NCI-H1930 (cell line): ENCODE data around the gene DCLK1.

Experiments
- DNase-seq, 2 experiments: peaks; one replicate each; lab custom pipeline; 2025; lab: John Stamatoyannopoulos, UW

DCLK1 gene

GRCh38 chr13:35898041-35898440 is 233.1 kb downstream of the DCLK1 start:
- DNase-seq: no peak

GRCh38 chr13:35894636-35895035 is 236.5 kb downstream of the DCLK1 start:
- no peak for DNase-seq

GRCh38 chr13:35892837-35893814 is 238.1 kb downstream of the DCLK1 start:
- DNase-seq: no peak

- no peak for DNase-seq
These were observed 239.4 kb downstream of the DCLK1 start for GRCh38 chr13:35891507-35892441.

- no peak for DNase-seq
These were observed 241.6 kb downstream of the DCLK1 start for GRCh38 chr13:35889560-35889959.

DNA sequence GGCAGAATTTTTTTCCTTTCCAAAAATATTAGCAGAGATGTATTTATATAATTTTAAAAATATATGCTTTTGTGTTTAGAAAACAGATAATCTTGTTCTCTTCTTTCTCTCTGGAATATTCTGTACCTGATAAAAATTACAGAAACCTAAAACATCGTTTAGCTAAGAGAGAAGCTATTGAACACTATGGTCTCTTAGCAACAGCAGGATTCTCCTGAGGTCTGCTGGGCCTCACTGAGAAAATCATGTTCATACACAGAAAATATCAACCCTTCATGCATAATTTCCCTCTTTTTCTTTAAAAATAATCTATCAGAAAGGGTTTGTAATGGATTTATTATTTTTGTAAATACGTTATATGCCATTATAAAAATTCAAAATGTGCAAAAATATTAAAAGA is 242.2 kb downstream of the DCLK1 start:
- peak in 1 of 2 experiments; percentile 48 for DNase-seq

DNA sequence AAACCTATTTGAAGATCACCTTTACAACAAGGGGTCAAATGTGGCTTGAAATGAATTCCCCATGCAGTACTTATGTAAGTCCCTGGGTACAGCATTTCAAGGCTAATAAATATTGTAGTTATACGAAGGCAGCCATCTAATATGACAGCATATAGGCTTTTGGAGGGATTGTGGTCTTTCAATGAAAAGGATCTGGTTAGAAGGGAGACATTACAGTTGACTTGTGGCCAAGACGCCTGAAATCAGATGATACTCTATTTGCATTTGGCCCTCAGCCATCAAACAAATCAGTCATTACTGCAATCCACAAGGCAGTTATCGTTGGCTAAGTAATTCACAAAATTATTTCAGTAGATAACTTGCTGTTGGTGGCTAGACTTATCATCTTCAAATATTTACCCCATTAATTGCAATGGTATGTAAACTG is 242.7 kb downstream of the DCLK1 start:
- peak; percentile 58 to 84 for DNase-seq

DNA sequence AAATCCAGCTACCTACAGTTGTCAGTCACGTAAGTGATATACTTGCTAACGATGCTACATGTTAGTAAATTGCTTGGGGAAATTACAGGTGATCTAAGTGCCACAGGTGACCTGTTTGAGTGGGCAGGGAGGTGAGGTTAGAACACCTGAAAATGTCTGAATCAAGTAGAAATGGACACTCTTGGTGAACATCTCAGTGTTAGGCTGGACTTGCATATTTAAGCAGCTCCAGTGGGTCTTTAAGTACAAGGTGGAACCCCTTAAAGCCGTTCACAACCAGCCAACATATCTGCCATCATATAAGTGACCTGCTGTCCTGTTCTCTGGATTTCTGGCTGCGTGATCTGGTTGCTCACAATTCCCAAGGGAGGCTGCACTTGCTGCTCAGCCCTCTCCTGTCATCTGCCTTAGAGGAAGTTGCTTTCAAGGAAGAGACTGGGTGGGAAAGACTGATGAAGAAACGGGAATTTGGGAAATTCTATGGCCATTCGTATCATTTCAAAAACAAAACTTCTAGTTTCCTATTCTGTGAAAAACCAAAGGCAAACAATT is 244.0 kb downstream of the DCLK1 start:
- no peak for DNase-seq

DNA sequence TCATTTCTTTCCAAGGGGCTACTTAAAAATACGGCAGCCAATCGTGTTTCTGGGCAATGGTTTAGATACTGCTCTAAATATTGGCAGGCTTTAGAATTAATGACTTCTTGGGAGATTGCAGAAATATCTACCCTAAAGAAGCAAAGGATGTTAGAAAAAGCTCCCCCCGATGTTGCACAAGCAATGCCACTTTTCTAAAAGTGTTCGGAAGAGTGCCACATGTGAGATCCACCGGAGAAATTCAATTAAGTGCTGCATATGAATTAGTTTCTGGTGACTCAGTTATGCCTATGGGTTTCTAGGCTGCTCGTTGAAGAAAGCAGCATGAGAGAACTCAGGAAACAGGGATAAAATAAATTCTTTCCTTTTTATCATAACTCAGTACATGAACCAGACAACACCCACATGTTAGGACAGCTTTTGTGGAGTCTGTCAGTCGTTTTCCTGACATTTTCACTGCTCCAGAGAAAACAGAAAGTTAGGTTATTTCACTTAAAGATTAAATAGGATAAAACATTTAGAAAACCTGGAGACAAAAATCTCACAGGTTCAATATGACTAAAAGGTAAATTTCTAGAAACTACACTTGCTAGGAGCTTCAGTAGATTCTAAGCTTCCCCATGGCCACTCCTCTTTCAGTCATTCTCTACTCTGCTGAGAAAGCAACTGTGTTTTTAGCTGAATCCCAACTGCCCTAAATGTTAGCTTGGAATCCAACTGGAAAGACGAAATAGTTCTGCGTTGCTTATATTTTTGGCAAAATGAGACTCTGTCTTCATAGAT is 244.7 kb downstream of the DCLK1 start:
- DNase-seq: no peak

DNA sequence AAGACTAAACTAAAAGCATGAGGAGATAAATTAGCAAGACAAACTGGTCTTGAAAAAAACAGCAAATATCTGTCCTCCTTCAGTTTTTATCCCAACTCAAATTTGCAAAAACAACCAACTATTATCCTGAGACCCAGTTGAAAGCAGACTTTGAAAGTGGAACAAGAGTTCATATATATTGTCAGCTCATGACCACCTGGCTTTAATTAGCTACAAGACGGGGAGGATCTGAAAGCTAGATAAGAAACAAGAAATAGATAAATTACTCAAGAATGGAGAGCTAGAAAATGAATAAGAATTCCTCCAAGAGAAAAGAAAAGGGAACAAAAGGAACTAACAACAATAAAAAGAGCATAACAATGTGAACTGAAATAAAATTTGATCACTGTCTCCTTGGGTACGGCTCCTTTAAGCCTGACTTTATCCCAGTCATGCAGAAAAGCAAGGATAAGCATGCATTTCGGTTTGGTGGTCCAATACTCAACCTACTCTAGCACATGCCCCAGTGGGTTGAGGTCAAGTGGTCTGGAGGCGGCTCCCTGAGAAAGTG is 246.9 kb downstream of the DCLK1 start:
- no peak for DNase-seq

GRCh38 chr13:35882722-35883497 is 248.3 kb downstream of the DCLK1 start:
- no peak for DNase-seq

DNA sequence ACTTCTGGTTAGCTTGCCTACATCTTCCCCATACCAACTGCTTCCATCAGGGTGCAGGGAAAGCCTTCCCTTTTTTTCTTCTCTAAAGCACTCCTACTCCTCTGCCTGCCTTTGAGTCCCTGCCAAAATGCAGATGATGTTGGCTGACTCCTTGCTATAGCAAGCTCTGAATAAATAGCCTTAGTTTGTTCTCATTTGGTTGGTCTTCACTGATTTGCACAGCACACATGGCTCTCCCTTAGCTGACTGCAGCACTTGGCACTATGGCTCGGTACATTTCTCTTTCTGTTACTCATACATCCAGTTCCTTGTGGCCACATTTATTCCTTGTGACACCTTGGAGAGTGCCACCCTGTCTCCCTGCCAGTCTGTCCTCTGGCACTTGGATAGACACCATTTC is 249.8 kb downstream of the DCLK1 start:
- DNase-seq: no peak

- no peak for DNase-seq
These were observed 252.1 kb downstream of the DCLK1 start for GRCh38 chr13:35879111-35879510.

GRCh38 chr13:35876601-35877000 is 254.6 kb downstream of the DCLK1 start:
- no peak for DNase-seq

- DNase-seq: no peak
These were observed 256.5 kb downstream of the DCLK1 start for GRCh38 chr13:35874704-35875103.

DNA sequence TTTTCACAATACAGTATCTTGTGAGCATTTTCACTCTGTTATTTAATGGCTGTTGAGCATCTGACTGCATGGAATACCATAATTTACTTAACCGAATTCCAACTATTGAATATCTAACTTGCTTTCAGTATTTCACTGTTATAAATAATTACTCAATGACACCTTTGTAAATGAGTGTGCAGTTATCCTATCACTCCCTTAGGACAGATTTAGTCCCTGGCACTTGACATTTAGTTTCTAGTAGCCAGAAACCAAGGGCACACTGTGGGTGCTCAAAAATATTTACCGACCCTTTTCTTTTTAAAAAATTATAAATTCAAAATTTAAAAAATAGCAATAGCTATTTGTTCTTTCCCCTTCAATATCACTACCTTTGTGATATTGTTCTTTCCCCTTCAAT is 258.8 kb downstream of the DCLK1 start:
- no peak for DNase-seq

DNA sequence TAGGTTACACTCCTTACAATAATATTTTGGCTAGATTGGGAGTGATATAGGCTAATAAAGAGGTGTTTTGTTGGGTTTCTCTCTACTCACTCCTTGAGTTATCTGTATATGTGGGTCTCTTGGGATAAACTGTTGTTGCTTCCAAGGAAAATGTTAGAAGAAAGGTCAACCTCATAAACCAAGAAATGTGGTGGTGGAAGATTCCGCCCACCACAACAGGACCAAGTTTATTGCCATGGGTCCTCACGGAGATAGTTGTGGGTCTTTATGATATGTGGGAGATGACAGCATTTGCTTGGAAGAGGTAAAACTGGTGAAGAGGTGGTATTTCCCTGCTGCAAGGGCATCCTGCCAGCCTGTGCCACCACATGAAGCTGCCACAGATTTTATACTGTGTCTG is 259.6 kb downstream of the DCLK1 start:
- DNase-seq: no peak

DNA sequence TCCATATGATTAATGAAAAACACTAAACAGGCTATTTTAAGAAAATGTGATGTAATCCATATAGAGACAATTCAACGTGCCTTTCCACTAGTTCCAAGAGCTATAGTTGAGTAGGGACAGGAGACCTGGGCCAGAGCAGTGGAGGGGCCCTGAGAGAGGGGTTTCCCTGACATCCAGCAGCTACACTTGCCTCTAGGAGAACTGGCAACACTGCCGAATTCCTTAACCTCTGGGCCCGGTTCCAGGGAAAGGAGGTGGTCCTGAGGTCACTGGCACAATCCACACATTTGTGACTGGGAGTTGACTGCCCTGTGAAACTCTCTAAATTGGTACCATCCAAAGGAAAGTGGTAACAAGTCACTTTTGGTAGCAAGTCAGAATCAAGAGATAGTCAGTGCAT is 264.4 kb downstream of the DCLK1 start:
- DNase-seq: no peak

- no peak for DNase-seq
These were observed 265.6 kb downstream of the DCLK1 start for GRCh38 chr13:35865341-35866240.
